ENCODE data around the gene SHCBP1. TPM values are rescaled to one million over a fixed set of nuclear protein-coding genes. Genes with fewer than 3 reads are reported as not detected.

Gene SHCBP1
- total and polyA plus RNA-seq, 2 donors (not counting 1 experiment from before 2014, with no cell fraction given), result 1.1 to 1.7 TPM

GRCh38 chr16:46569231-46569735 lies 51.9 kb downstream of the SHCBP1 start:
- no peaks in the 10 kb centered on the region for H3K27me3 ChIP-seq (replicated peaks in 1 of 4; ENCODE audit: control extremely low read depth in 1 of 4, control insufficient read depth in 3 of 4, insufficient read depth in 4 of 4, low read length in 3 of 4)
- H3K4me1 Mint-ChIP-seq, result no peaks in the 10 kb centered on the region
- no peak overlapping the region for H3K4me2 ChIP-seq (replicated peaks; ENCODE audit: low read depth, low read length, poor library complexity, severe bottlenecking)
- no peak overlapping the region for H3K27ac ChIP-seq (ENCODE audit: low read length in 2 of 2)
- no peaks in the 10 kb centered on the region for H3K79me2 ChIP-seq (ENCODE audit: control insufficient read depth, insufficient read depth, low read length)
- H3K9ac ChIP-seq (ENCODE audit: low read length), result no peak overlapping the region
- no peak for ATAC-seq (ENCODE audit: low read depth)
- no peaks in the 10 kb centered on the region for H3K4me1 ChIP-seq (ENCODE audit: control insufficient read depth in 2 of 2, insufficient read depth in 2 of 2, low read length in 2 of 2)
- no peak overlapping the region for H3K4me3 Mint-ChIP-seq
- POLR2A ChIA-PET, result no interaction called here
- no peaks in the 10 kb centered on the region for H3K27me3 Mint-ChIP-seq
- no peak overlapping the region for H2AFZ ChIP-seq (ENCODE audit: insufficient read depth, low read depth, low read length, poor library complexity, severe bottlenecking)
- H3K4me3 ChIP-seq (ENCODE audit: control extremely low read depth in 1 of 5, extremely low read depth in 1 of 5, insufficient read depth in 1 of 5, low read depth in 2 of 5, low read length in 4 of 5), result no peak overlapping the region
- no peaks in the 10 kb centered on the region for H3K9me3 Mint-ChIP-seq (ENCODE audit: insufficient read depth)
- 88% methylated on average over 27 of the region's 27 CpGs for WGBS (ENCODE audit: insufficient coverage)
- no peak for TF ChIP-seq CTCF (IDR thresholded peaks at IDR 0.05)
- no peak for TF ChIP-seq EZH2 (IDR thresholded peaks at IDR 0.05; ENCODE audit: borderline replicate concordance, insufficient read depth, low read depth, low read length, poor library complexity, severe bottlenecking)
- H3K36me3 ChIP-seq (replicated peaks in 1 of 2; ENCODE audit: control extremely low read depth in 1 of 2, control insufficient read depth in 1 of 2, extremely low read depth in 1 of 2, insufficient read depth in 2 of 2, low read length in 1 of 2), result no peaks in the 10 kb centered on the region
- intact Hi-C loops (cut with micrococcal nuclease), result no loop called here
- no peak for DNase-seq
- H4K20me1 ChIP-seq (ENCODE audit: control insufficient read depth, insufficient read depth, low read length, poor library complexity, severe bottlenecking), result no peaks in the 10 kb centered on the region
- CTCF ChIA-PET, result interaction anchor here (1.1 to 1.4 kb wide), 2 partner anchors 14 to 15 kb away, joined by 3 to 4 read pairs; no protein-coding TSS in a partner anchor
- peaks cover 0 to 13% (median 0%) of the 10 kb centered on the region in 3 donors for H3K9me3 ChIP-seq (ENCODE audit: control extremely low read depth in 1 of 3, control insufficient read depth in 2 of 3, insufficient read depth in 1 of 3, low read length in 2 of 3)
- H3K27ac Mint-ChIP-seq, result no peak overlapping the region

- ChIA-PET POLR2A (no interaction called here), CTCF (interaction anchor here (1.1 to 1.4 kb wide), 2 partner anchors 13 to 15 kb away, joined by 3 to 4 read pairs; no protein-coding TSS in a partner anchor)
- Mint-ChIP-seq H3K4me3 (no peak overlapping the region), H3K27me3 (no peaks in the 10 kb centered on the region), H3K27ac (no peak overlapping the region), H3K4me1 (no peaks in the 10 kb centered on the region), H3K9me3 (ENCODE audit: insufficient read depth) (no peaks in the 10 kb centered on the region)
- WGBS (ENCODE audit: insufficient coverage), result 89% methylated on average over 38 of the region's 42 CpGs
- Histone ChIP-seq H3K36me3 (replicated peaks in 1 of 2; ENCODE audit: control extremely low read depth in 1 of 2, control insufficient read depth in 1 of 2, extremely low read depth in 1 of 2, insufficient read depth in 2 of 2, low read length in 1 of 2) (no peaks in the 10 kb centered on the region), H4K20me1 (ENCODE audit: control insufficient read depth, insufficient read depth, low read length, poor library complexity, severe bottlenecking) (no peaks in the 10 kb centered on the region), H3K9ac (ENCODE audit: low read length) (no peak overlapping the region), H3K27ac (ENCODE audit: low read length in 2 of 2) (no peak overlapping the region), H3K79me2 (ENCODE audit: control insufficient read depth, insufficient read depth, low read length) (no peaks in the 10 kb centered on the region), H3K27me3 (replicated peaks in 1 of 4; ENCODE audit: control extremely low read depth in 1 of 4, control insufficient read depth in 3 of 4, insufficient read depth in 4 of 4, low read length in 3 of 4) (no peaks in the 10 kb centered on the region), H3K4me3 (ENCODE audit: control extremely low read depth in 1 of 5, extremely low read depth in 1 of 5, insufficient read depth in 1 of 5, low read depth in 2 of 5, low read length in 4 of 5) (no peak overlapping the region), H3K4me2 (replicated peaks; ENCODE audit: low read depth, low read length, poor library complexity, severe bottlenecking) (no peak overlapping the region), H3K4me1 (ENCODE audit: control insufficient read depth in 2 of 2, insufficient read depth in 2 of 2, low read length in 2 of 2) (no peaks in the 10 kb centered on the region), H3K9me3 (ENCODE audit: control extremely low read depth in 1 of 3, control insufficient read depth in 2 of 3, insufficient read depth in 1 of 3, low read length in 2 of 3) (peaks cover 0 to 13% (median 0%) of the 10 kb centered on the region in 3 donors), H2AFZ (ENCODE audit: insufficient read depth, low read depth, low read length, poor library complexity, severe bottlenecking) (no peak overlapping the region)
- DNase-seq (no peak), ATAC-seq (ENCODE audit: low read depth) (no peak)
- no peak for TF ChIP-seq CTCF (IDR thresholded peaks at IDR 0.05)
- no peak for TF ChIP-seq EZH2 (IDR thresholded peaks at IDR 0.05; ENCODE audit: borderline replicate concordance, insufficient read depth, low read depth, low read length, poor library complexity, severe bottlenecking)
- intact Hi-C loops (cut with micrococcal nuclease), result no loop called here
Observed at GRCh38 chr16:46568472-46569230, 52.5 kb downstream of the SHCBP1 start.
